ENCODE results near the gene MLIP.

DNA sequence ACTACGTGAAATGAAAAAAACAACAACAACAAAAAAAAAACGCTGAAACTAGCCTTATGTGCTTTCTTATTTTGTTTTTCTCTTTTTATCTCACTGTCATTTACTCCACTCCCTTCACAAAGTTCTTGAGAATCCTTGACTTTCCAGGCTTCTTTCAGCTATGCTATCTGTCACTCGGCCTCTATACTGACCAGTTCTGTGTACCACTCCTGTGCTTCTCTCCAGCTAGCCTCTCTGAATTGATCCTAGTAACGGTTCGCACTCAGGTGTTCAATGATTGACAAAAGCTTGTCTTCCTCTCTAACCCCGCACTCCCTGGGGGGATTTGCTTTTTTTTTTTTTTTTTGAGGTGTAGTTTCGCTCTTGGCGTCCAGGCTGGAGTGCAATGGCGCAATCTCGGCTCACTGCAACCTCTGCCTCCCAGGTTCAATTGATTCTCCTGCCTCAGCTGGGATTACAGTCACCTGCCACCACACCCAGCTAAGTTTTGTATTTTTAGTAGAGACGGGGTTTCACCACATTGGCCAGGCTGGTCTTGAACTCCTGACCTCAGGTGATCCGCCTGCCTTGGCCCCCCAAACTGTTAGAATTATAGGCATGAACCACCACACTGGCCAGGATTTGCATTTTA is 31.8 kb downstream of the MLIP start:
- TF ChIP-seq, protein P1, sequence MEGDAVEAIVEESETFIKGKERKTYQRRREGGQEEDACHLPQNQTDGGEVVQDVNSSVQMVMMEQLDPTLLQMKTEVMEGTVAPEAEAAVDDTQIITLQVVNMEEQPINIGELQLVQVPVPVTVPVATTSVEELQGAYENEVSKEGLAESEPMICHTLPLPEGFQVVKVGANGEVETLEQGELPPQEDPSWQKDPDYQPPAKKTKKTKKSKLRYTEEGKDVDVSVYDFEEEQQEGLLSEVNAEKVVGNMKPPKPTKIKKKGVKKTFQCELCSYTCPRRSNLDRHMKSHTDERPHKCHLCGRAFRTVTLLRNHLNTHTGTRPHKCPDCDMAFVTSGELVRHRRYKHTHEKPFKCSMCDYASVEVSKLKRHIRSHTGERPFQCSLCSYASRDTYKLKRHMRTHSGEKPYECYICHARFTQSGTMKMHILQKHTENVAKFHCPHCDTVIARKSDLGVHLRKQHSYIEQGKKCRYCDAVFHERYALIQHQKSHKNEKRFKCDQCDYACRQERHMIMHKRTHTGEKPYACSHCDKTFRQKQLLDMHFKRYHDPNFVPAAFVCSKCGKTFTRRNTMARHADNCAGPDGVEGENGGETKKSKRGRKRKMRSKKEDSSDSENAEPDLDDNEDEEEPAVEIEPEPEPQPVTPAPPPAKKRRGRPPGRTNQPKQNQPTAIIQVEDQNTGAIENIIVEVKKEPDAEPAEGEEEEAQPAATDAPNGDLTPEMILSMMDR (IDR thresholded peaks at IDR 0.05) = no peak
- TF ChIP-seq POLR2A (IDR thresholded peaks at IDR 0.05) = no peak

Data from Peyer's patch (tissue), 4 donors.